Measurements from ENCODE around the gene CFAP77.

DNA sequence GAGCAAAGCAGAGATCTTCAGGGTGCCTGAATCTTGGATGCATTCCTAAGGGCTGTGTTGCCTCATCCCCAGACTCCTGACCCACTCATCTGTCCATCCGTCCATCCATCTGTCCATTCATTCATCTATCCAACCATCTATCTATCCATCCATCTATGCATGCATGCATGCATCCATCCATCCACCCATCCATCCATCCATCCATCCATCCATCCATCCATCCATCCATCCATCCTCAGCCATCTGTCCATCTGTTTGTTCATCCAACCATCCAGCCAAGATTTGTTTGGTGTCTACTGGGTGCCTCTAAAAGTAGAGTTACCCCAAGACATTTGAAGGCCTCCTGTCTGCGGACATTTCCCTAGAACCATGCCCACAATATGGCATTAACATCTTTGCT, 144.7 kb downstream of the CFAP77 start:
- no peak for TF ChIP-seq POLR2A (IDR thresholded peaks at IDR 0.05; ENCODE audit: low read depth, low read length)
- TF ChIP-seq POLR2AphosphoS5 (IDR thresholded peaks at IDR 0.05; ENCODE audit: low read depth, low read length): no peak

Data from GM12892 (cell line).